Activated CD8-positive, alpha-beta T cell treated with anti-CD3 and anti-CD28 coated beads, Interleukin-2, amount 10 ng/mL, durations not matched to agents 7 days and 5 days (primary cell): ENCODE data around the gene GRK2. TPM values are rescaled to one million over a fixed set of nuclear protein-coding genes. Genes with fewer than 3 reads are reported as not detected.

Experiments used
- ATAC-seq: fragments of 150-1000 bp; cut with Tn5 transposase; one replicate; pipeline ENCODE4 v1.10.0; 2021; ENCODE audit warnings: moderate library complexity
- CTCF ChIA-PET: fragments of 350-600 bp; sonication (Branson Sonifier 250); formaldehyde crosslinking; loops from one replicate; lab custom pipeline; 2021; ENCODE audit warnings: antibody characterized with exemption; lab: Charles Lee
- POLR2A ChIA-PET: fragments of 350-600 bp; sonication (Branson Sonifier 250); formaldehyde crosslinking; loops from one replicate; lab custom pipeline; 2021; ENCODE audit warnings: antibody characterized with exemption; lab: Charles Lee
- DNase-seq: peaks from one replicate; pipeline ENCODE4 v3.0.0-alpha.2; 2020
- H3K27ac Mint-ChIP-seq: one replicate; pipeline ENCODE4 v1.8.0; 2021; ENCODE audit warnings: mild to moderate bottlenecking, mixed read lengths
- H3K27me3 Mint-ChIP-seq: one replicate; pipeline ENCODE4 v1.8.0; 2021; ENCODE audit warnings: low read depth, mixed read lengths
- H3K36me3 Mint-ChIP-seq: one replicate; pipeline ENCODE4 v1.8.0; 2021; ENCODE audit warnings: low read depth, mixed read lengths
- H3K4me1 Mint-ChIP-seq: one replicate; pipeline ENCODE4 v1.8.0; 2021; ENCODE audit warnings: low read depth, mixed read lengths
- H3K4me3 Mint-ChIP-seq: one replicate; pipeline ENCODE4 v1.8.0; 2021; ENCODE audit warnings: mild to moderate bottlenecking, mixed read lengths
- H3K9me3 Mint-ChIP-seq: one replicate; pipeline ENCODE4 v1.8.0; 2022; ENCODE audit warnings: mixed read lengths; ENCODE audit not compliant: insufficient read depth
- total RNA-seq, 2 experiments: library from RNA; stranded (reverse); gene quantifications; one replicate each; pipeline ENCODE4 v1.2.3, GENCODE V29; 2021

The GRK2 gene
- total RNA-seq, 2 experiments from 2014 or later = 338 to 348 TPM

- ChIA-PET CTCF (interaction anchor here (1.0 kb wide), 1 partner anchor 44 kb away, joined by 3 read pairs; the partner anchor contains the start of gene GRK2), POLR2A (no interaction called here)
- peaks cover 9% of the 10 kb centered on the region for H3K36me3 Mint-ChIP-seq
- no peaks in the 10 kb centered on the region for H3K27me3 Mint-ChIP-seq
- H3K27ac Mint-ChIP-seq = no peak overlapping the region
- peaks cover 24% of the 10 kb centered on the region for H3K4me1 Mint-ChIP-seq
- no peak for DNase-seq
- no peak overlapping the region for H3K4me3 Mint-ChIP-seq
- H3K9me3 Mint-ChIP-seq = no peaks in the 10 kb centered on the region
- ATAC-seq = no peak
Observed at GRCh38 chr11:67310246-67311050, 44.2 kb downstream of the GRK2 start.

GRCh38 chr11:67311051-67311555, 44.8 kb downstream of the GRK2 start:
- Mint-ChIP-seq H3K4me3 (no peak overlapping the region), H3K9me3 (no peaks in the 10 kb centered on the region), H3K27me3 (no peaks in the 10 kb centered on the region), H3K4me1 (peaks cover 27% of the 10 kb centered on the region), H3K36me3 (peaks cover 9% of the 10 kb centered on the region), H3K27ac (no peak overlapping the region)
- ChIA-PET POLR2A (no interaction called here), CTCF (interaction anchor here (1.0 kb wide), 1 partner anchor 44 kb away, joined by 3 read pairs; the partner anchor contains the start of gene GRK2)
- no peak for ATAC-seq
- DNase-seq = no peak

- no peak for DNase-seq
- POLR2A ChIA-PET = no interaction called here
Observed at GRCh38 chr11:67311556-67312082, 45.3 kb downstream of the GRK2 start.

GRCh38 chr11:67312187-67313021, 46.1 kb downstream of the GRK2 start:
- CTCF ChIA-PET = interaction anchor here (1.5 to 9.9 kb wide), 3 partner anchors 40 to 59 kb away, joined by 3 to 116 read pairs (median 7); no protein-coding TSS in a partner anchor
- Mint-ChIP-seq H3K27ac (peak overlapping the region; percentile 93), H3K27me3 (no peaks in the 10 kb centered on the region), H3K4me3 (no peak overlapping the region), H3K4me1 (peaks cover 27% of the 10 kb centered on the region), H3K9me3 (no peaks in the 10 kb centered on the region), H3K36me3 (peaks cover 7% of the 10 kb centered on the region)
- DNase-seq (no peak), ATAC-seq (no peak)
- POLR2A ChIA-PET = interaction anchor here (0.7 kb wide), 1 partner anchor 23 kb away, joined by 3 read pairs; the partner anchor contains the start of gene ANKRD13D

More at GRCh38 chr11:67311556-67312082, 45.3 kb downstream of the GRK2 start:
- Mint-ChIP-seq H3K36me3 (peaks cover 7% of the 10 kb centered on the region), H3K27ac (peak overlapping the region; percentile 28), H3K4me3 (no peak overlapping the region), H3K27me3 (no peaks in the 10 kb centered on the region), H3K4me1 (peaks cover 27% of the 10 kb centered on the region), H3K9me3 (no peaks in the 10 kb centered on the region)
- CTCF ChIA-PET = interaction anchor here (1.0 kb wide), 1 partner anchor 45 kb away, joined by 3 read pairs; the partner anchor contains the start of gene GRK2
- no peak for ATAC-seq

GRCh38 chr11:67313125-67313890, 47.0 kb downstream of the GRK2 start:
- H3K27me3 Mint-ChIP-seq = peaks cover 2% of the 10 kb centered on the region
- peaks cover 30% of the 10 kb centered on the region for H3K4me1 Mint-ChIP-seq
- H3K27ac Mint-ChIP-seq = peak overlapping the region; percentile 93
- peaks cover 10% of the 10 kb centered on the region for H3K36me3 Mint-ChIP-seq
- ATAC-seq (no peak), DNase-seq (no peak)
- no peaks in the 10 kb centered on the region for H3K9me3 Mint-ChIP-seq
- CTCF ChIA-PET = interaction anchor here (0.7 to 9.9 kb wide), 5 partner anchors 38 to 636 kb away, joined by 3 to 116 read pairs (median 7); partner anchors contain the start of gene RBM4B
- POLR2A ChIA-PET = interaction anchor here (0.7 to 1.3 kb wide), 5 partner anchors 9 to 45 kb away, joined by 3 to 4 read pairs (median 3); partner anchors contain the start of gene ANKRD13D
- H3K4me3 Mint-ChIP-seq = no peak overlapping the region

DNA sequence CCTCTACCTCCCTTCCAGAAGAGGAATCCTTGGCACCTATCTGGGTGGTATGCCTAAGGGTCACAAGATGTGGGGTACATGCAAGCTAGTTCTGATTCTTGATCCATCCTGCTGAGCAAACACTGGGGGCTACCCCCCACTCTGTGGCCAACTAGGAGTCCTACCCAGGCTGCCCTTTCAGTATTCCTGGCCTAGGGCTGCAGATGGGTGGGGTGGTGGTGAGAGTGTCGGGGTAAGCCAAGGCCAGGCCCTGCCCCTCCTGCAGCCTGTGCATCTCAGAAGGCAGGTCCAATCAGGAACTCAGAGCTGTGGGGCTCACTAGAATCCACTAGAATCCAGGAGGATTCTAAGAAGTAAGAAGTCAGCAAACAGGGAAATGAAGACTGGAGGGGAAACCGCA, 47.9 kb downstream of the GRK2 start:
- Mint-ChIP-seq H3K27me3 (peaks cover 2% of the 10 kb centered on the region), H3K27ac (no peak overlapping the region), H3K4me1 (peaks cover 34% of the 10 kb centered on the region), H3K4me3 (no peak overlapping the region), H3K36me3 (peaks cover 9% of the 10 kb centered on the region), H3K9me3 (no peaks in the 10 kb centered on the region)
- POLR2A ChIA-PET = interaction anchor here (0.7 to 1.3 kb wide), 5 partner anchors 10 to 46 kb away, joined by 3 to 4 read pairs (median 3); partner anchors contain the start of gene SSH3
- DNase-seq (no peak), ATAC-seq (no peak)
- CTCF ChIA-PET = interaction anchor here (1.3 to 9.9 kb wide), 5 partner anchors 26 to 61 kb away, joined by 3 to 116 read pairs (median 7); partner anchors contain the start of gene ANKRD13D

DNA sequence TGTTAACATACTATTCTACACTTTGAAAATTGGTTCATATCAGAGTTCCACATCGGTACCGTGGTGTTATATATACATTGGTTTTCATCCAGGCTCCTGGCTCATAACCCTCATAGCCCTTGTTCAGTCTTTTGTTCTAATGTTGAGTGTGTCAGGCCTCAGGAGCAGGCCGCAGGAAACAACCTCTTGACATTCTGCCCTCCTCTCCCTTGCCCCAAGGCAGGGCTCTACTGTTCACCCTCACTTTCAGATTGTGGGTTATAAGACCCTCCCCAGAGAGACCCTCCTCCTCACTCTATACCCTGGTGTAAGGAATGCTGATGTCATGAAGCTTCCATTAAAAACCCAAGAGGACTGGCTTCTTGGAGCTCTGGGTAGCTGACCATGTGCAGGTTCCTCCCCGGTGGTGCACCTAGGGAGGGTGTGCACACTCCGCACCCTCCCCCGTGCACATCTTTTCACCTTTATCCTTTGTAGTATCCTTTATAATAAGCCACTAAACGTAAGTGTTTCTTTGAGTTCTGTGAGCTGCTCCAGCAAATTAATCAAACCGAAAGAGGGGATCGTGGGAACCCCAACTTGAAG, 49.1 kb downstream of the GRK2 start:
- Mint-ChIP-seq H3K4me3 (peak overlapping the region; percentile 54), H3K9me3 (no peaks in the 10 kb centered on the region), H3K4me1 (peaks cover 34% of the 10 kb centered on the region), H3K36me3 (peaks cover 5% of the 10 kb centered on the region), H3K27me3 (peaks cover 2% of the 10 kb centered on the region), H3K27ac (peak overlapping the region; percentile 43)
- DNase-seq = no peak
- ATAC-seq = no peak
- ChIA-PET CTCF (interaction anchor here (0.7 to 9.9 kb wide), 8 partner anchors 27 to 67 kb away, joined by 3 to 116 read pairs (median 6); partner anchors contain the start of gene ANKRD13D), POLR2A (interaction anchor here (0.9 to 1.7 kb wide), 2 partner anchors 27 to 43 kb away, joined by 3 to 4 read pairs; partner anchors contain the start of gene ANKRD13D)

DNA sequence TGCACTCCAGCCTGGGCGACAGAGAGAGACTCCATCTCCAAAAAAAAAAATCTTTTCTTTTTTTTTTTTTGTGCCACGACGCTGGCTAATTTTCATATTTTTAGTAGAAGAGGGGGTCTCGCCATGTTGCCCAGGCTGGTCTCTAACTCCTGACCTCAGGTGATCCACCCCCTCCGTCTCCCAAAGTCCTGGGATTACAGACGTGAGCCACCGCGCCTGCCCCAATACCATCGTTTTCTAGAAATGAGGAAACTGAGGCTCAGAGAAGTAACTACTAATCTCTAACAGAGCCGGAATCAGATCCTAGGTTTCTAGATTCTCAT, 50.6 kb downstream of the GRK2 start:
- CTCF ChIA-PET = interaction anchor here (0.6 to 9.9 kb wide), 28 partner anchors 9 to 236 kb away, joined by 3 to 116 read pairs (median 6); partner anchors contain the start of genes ANKRD13D, GRK2, POLD4 and PPP1CA
- peaks cover 2% of the 10 kb centered on the region for H3K27me3 Mint-ChIP-seq
- DNase-seq (no peak), ATAC-seq (no peak)
- peaks cover 32% of the 10 kb centered on the region for H3K4me1 Mint-ChIP-seq
- H3K4me3 Mint-ChIP-seq = peak overlapping the region; percentile 91
- no peaks in the 10 kb centered on the region for H3K9me3 Mint-ChIP-seq
- peaks cover 4% of the 10 kb centered on the region for H3K36me3 Mint-ChIP-seq
- peak overlapping the region; percentile 99 for H3K27ac Mint-ChIP-seq
- POLR2A ChIA-PET = interaction anchor here (0.8 to 1.6 kb wide), 13 partner anchors 9 to 77 kb away, joined by 3 to 16 read pairs (median 7); partner anchors contain the start of genes ANKRD13D and POLD4

DNA sequence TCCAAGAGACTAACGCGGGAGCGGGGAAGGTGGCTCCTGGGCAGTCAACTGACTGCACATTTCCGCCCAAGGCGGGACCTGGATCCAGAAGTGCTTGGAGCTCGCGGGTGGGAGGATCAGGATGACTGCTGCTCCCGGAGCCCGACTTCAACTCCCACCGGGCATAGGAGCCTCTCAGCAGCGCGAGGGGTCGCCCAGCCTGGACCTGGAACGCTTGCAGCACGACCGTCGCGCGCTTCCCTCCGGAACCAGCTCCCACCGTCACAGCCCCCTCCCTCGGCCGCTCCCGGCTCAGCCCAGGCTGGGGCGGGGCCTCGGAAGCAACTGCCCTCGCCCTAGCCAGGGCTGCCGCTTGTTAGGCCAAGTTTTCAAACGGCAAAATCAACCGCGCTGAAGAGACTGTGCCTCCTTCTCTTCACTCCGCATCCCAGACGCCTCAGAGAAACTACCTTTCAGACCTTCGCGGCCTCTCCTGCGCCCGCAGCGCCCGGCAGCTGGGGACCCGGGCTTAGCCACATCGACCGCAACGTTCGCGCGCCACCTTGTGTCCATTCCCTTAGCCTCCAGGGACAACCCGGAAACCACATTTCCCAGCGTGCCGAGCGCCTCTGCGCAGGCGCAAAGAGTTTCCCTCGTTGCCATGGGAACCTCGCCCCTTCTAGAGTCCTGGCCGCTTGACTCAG, 51.1 kb downstream of the GRK2 start:
- ChIA-PET CTCF (interaction anchor here (0.5 to 9.9 kb wide), 36 partner anchors 10 to 263 kb away, joined by 3 to 116 read pairs (median 4); partner anchors contain the start of genes ANKRD13D, GRK2, POLD4 and PPP1CA), POLR2A (interaction anchor here (0.8 to 1.6 kb wide), 14 partner anchors 9 to 77 kb away, joined by 3 to 16 read pairs (median 6); partner anchors contain the start of genes ANKRD13D and POLD4)
- H3K4me1 Mint-ChIP-seq = peaks cover 27% of the 10 kb centered on the region
- H3K27ac Mint-ChIP-seq = peak overlapping the region; percentile 99
- DNase-seq = peak; percentile 99
- H3K4me3 Mint-ChIP-seq = peak overlapping the region; percentile 91
- H3K36me3 Mint-ChIP-seq = peaks cover 4% of the 10 kb centered on the region
- H3K9me3 Mint-ChIP-seq = no peaks in the 10 kb centered on the region
- peak; percentile 91 for ATAC-seq
- H3K27me3 Mint-ChIP-seq = peaks cover 2% of the 10 kb centered on the region
